ENCODE results near the gene WDHD1.
"Not testable (repeated sequence)": the region's sequence is repeated elsewhere in the genome, so short reads cannot be mapped to it uniquely, and the experiment has no call there.

The WDHD1 gene

DNA sequence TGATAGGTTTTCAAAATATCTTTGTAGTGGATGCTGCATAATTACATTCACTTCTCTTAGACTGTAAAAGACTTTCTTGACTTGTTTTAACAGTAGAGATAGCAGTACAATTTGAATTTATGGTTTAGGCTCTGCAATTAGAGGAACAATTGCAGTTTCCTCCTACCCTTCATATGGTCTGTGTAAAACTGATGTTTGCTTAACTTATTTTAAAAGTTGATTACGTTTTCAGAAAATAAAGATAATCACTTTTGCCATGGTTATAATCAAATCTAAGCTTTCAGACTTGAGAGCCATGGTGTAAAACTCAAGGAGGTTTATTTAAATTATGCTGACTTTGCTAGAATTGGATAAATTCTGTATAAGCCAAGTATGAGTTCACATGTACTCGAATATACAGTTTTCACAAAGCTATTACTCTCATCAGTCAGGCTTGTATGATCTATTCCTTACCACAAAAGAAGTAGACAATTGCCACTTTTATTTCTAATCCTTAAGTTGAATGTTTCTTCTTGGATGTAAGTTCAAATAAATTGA, 22.1 kb upstream of the WDHD1 start:
- no peak for DNase-seq (ENCODE audit: low read depth, low spot score)

DNA sequence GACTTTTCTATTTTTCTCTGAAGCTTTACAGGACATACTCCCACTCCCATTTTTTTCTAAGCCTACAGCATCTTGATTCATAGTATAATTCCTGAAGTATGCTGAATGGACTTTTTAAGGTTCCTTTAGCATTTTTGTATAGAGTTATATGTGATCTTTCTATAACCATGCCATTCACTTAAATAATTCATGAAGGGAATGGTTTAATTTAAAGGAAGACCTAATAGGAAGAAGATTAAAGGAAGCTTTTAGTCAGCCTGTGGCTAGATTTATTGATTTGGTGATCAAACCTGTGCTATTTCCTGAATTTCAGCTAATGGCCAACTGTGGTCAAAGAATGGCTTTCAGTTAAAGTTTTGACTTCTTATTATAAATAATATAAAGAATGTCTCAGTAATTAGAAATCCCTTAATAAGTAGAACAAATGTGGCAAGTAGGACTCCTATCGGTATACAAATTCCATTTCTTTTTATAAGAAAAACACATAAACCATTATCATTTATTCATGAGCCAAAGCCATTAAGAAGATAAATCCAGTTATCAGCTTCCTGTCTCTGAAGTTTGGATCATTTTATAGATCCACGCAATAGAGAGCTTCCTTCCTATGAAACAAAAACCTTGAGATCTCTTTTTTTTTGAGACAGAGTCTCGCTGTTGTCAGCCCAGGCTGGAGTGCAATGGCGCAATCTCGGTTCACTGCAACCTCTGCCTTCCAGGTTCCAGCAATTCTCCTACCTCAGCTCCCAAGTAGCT, 20.6 kb upstream of the WDHD1 start:
- DNase-seq (ENCODE audit: low read depth, low spot score) = no peak

DNA sequence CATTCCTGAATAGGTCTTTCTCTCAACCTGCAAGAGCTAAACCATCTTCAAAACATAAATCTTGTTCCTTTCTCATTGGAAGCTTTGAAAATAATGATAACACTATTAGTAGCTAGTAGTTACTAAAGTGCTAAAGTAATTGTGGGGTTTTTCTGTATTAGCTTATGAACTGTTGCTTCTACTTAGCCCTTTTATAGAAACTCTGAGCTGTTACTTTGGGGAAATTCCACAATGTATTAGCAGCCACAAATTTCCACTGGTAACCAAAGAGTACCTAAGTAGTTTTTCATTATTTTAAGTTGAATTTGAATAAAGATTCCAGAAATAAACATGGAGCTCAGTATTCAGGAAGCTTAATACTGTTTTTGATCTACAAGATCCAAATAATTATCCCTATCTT, 18.2 kb upstream of the WDHD1 start:
- no peak for DNase-seq (ENCODE audit: low read depth, low spot score)

GRCh38 chr14:55043528-55043927, 16.6 kb upstream of the WDHD1 start:
- DNase-seq (ENCODE audit: low read depth, low spot score) = no peak

DNA sequence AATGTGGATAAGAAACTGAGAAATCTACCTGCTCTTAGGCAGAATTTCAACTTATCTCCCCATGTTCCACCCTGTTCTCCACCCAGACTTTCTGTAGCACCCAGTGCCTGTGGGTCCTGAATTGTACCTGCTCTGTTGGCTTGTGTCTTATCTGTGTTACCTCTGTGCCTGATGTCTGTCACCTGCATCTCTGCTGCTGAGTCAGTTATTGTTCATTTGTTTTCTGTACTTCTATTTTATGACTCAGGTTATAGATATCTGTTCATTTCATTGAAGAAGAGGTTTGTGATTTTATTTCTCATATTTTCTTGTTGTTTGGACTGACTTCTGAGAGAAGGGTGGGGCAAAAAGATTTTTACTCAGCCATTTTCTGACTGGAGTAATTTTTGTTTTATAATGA, 11.8 kb upstream of the WDHD1 start:
- DNase-seq (ENCODE audit: low read depth, low spot score) = no peak

GRCh38 chr14:55037995-55038394, 11.1 kb upstream of the WDHD1 start:
- DNase-seq (ENCODE audit: low read depth, low spot score) = not testable (repeated sequence)

- DNase-seq (ENCODE audit: low read depth, low spot score) = no peak
Observed at GRCh38 chr14:55031190-55031589, 4.3 kb upstream of the WDHD1 start.

GRCh38 chr14:55028476-55028875, 1.6 kb upstream of the WDHD1 start:
- no peak for DNase-seq (ENCODE audit: low read depth, low spot score)

GRCh38 chr14:55028066-55028465, 1.2 kb upstream of the WDHD1 start:
- no peak for DNase-seq (ENCODE audit: low read depth, low spot score)

DNA sequence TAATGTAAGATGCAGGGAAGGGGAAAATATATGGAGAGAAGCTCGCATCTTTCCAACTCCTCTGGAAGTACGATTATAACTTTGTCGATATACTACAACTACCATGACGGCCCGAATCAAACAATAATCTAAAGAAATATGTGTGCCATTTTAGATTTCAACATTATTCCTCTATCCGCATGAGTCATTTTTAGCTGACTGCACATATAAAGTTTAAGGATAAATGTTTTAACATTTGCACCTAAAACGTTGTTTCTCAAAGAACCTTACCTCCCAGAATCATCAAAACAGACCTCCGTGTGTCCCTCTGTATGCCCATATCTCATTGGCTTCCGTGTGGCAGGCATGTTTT, 482 bp downstream of the WDHD1 start:
- no peak for DNase-seq (ENCODE audit: low read depth, low spot score)

GRCh38 chr14:55025948-55026347, 951 bp downstream of the WDHD1 start:
- DNase-seq (ENCODE audit: low read depth, low spot score) = no peak

GRCh38 chr14:55024365-55024764, 2.5 kb downstream of the WDHD1 start:
- not testable (repeated sequence) for DNase-seq (ENCODE audit: low read depth, low spot score)

DNA sequence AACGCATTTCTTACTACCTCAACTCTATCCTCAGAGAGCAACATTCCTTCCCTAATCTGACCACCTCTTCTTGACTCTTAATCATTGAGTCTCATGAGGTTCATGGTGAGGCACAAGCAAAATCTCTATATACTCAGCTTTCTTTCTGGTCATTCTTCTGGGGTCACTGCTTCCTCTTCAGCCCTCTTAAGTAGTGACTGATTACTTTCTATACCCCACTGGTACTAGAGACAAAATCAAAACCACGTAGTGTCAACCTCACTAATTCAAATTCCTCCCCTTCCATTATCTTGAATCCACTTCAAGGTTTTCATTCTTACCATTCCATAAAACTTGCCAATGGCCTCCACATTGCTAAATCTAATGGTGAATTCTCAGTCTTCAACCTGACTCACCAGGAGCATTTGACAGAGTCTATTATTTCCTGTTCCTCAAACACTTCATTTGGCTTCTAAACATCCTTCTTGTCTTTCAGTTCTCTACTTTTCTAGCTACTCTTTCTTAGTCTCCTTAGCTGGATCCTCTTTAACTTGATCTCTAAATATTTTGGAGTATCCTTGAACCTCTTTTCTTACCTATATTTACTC, 6.8 kb downstream of the WDHD1 start:
- DNase-seq (ENCODE audit: low read depth, low spot score) = no peak

DNA sequence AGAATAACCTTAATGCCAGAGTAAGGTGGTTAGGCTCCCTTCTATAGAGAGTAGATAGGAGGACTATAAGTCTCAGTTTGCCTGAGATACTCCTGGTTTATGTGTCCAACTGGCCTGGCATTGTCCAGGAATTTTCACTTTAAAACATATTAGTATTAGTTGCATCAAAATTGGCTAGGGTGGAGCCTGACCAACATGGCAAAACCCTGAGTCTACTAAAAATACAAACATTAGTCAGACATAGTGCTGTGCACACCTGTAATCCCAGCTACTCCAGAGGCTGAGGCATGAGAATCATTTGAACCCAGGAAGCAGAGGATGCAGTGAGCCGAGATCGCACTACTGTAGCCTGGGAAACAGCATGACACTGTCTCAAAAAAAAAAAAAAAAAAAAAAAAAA, 11.9 kb downstream of the WDHD1 start:
- DNase-seq (ENCODE audit: low read depth, low spot score) = no peak

DNA sequence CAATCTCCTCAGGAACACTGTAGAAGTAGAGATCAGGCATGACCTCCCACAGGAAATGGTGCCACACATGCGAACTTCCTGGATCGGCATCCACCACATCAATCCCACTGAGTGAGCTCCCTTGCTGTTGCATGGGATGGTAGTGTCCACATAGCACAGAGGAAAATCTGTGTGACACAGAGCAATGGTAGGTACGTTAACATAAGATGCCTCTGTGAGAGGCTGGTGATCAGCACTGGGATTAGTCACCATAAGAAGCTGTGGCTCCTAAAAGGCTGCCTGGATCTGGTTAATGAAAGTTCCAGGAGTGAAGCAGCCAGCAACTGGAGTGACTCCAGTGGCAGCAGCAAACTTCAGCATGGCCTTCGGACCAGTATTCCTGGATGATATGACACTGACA, 21.8 kb downstream of the WDHD1 start:
- no peak for DNase-seq (ENCODE audit: low read depth, low spot score)

DNA sequence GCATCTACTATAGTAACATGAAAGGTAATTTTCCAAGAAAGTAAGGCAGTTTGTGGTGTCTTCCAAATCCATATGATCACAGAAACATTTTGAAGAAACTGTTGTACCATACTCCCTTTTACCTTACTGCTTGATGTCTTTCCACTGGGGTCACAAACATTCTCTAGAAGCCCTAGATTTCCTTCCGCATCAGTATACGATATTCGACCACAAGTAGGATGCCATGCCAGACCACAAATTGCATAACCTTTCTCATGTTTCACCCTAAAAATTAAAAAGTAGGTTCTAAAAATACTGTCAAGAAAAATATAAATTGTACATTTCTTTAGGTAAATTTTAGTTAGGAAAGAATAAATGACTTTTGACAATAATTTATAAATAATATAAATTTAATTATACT, 26.5 kb downstream of the WDHD1 start:
- DNase-seq (ENCODE audit: low read depth, low spot score) = no peak

DNA sequence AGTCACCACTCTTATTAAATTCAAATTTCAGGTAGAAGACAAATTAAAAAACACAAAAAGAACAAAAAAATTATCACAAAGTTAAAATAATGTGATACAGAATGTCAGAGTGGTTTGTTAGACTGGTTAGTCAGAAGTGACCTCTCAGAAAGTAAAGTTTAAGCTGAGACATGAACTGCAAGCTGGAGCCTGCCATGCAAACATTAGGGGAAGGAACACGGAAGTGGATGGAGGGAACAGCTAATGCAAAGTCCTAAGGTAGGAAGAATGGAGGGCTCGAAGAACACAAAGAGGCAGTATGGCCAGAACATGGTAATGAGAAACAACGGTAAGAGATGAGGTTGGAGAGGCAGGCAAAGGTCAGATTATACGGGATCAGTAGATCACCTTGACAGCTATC, 41.7 kb downstream of the WDHD1 start:
- DNase-seq (ENCODE audit: low read depth, low spot score) = no peak

DNA sequence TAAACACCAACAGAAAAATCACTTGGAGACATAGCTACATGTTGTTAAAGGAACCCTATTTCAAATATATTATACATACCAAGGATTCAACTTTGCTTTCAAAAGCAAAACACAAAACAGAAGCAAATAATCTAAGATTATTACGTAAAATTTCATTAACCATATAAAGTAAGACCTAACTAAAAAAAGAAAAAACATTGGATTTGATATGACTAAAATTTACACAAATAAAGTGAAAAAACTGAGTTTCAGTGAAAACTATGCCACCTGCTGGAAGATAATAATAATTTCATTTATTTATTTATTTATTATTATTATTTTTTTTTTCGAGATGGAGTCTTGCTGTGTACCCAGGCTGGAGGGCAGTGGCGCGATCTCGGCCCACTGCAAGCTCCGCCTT, 45.2 kb downstream of the WDHD1 start:
- no peak for DNase-seq (ENCODE audit: low read depth, low spot score)

- no peak for DNase-seq (ENCODE audit: low read depth, low spot score)
Observed at GRCh38 chr14:54979039-54979438, 47.9 kb downstream of the WDHD1 start.

DNA sequence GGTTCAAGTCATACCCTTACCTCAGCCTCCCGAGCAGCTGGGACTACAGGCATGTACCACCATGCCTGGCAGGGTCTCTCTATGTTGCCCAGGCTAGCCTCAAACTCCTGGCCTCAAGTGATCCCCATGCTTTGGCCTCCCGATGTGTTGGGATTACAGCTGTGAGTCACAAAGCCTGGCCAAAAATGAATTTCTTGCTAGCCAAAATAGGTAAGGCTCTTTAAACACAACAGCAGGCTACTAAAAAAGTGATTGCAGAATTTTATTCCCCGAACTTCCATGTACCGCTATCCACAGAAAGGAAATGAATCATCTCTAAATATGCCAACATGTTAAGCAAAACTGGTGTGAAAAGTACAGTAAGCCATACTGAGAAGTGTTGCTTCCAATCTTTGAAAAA, 50.6 kb downstream of the WDHD1 start:
- no peak for DNase-seq (ENCODE audit: low read depth, low spot score)

GRCh38 chr14:54975856-54976255, 51.0 kb downstream of the WDHD1 start:
- DNase-seq (ENCODE audit: low read depth, low spot score) = no peak

DNA sequence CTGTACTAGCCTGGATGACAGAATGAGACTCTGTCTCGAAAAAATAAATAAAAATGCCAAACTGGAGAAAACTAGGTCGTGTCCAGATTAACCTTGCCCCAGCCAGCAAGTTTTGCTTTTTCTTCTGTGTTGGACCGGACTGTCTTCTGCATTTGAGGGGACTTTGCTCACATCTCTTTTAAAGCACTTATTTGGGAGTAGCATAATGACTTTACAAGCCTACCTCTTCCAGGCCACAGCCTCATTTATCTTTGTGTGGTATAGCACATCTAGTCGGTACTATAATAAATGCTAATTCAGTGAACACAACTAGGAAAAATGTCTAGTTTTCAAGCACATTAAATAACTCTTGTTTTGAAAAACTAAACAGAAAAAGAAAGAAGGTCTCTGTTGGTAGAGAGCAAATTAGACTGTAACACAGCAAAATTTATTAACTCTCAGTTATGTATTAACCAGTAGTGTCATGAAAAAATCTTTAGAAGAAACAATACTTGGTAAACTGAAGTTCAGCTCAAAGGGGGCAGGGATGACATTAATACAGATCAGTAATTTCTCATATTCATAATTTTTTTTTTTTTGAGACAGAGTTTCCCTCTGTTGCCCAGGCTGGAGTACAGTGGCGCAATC, 52.0 kb downstream of the WDHD1 start:
- no peak for DNase-seq (ENCODE audit: low read depth, low spot score)

GRCh38 chr14:54967496-54967895, 59.4 kb downstream of the WDHD1 start:
- DNase-seq (ENCODE audit: low read depth, low spot score) = no peak
